HG02798 (cell line): ENCODE measurements around the gene BOC.
A peak's percentile ranks its signal among the peaks of the same experiment; 100 is the strongest.
"Not testable (repeated sequence)": the region's sequence is repeated elsewhere in the genome, so short reads cannot be mapped to it uniquely, and the experiment has no call there.

Experiments used
- ATAC-seq: cut with Tn5 transposase; IDR thresholded peaks from one replicate; pipeline ENCODE4 v1.9.1; 2021; ENCODE audit warnings: mild to moderate bottlenecking; ENCODE audit not compliant: unreplicated experiment, poor library complexity

The BOC gene

DNA sequence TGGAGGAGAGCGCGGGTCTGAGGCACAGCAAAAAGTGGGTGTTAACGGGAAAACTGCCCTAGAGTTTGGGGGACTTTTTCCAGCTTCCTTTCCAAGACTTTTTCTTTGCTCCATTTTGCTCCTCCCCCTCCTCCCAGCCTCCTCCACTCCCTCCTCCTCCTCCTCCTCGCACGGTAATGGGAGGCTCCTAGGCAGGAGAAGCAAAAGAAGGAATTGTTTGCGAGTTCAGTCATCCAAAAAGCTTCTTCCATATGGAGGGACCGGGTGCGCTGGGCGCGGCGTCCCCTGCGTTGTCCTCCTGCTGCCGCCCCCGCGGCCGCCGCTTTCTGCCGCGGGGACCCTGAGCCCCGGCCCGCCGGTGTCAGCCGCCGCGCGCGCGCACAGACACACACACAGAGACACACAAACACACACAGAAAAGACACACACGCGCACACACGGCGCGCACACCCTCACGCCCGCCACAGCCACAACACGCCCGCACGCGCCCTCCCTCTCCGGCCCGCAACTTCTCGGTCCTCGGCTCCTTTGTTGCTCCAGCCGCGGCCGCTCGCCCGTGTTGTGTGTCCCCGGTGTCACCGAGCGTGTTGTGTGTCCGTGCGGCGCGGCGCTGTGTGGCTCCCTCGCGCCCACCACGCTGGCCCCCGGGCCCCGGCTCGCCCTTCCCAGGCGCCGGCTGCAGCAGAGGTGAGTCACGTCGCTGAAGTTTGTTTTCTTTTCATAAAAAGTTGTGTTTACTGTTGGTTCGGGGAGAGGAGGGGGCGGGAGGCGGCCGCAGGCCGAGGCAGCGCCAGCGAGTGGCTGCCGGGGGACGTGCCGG, at the start of gene BOC:
Gene BOC, plus strand, starts transcription at position 228 of the 820 bp plus-strand sequence. CDS start 38,246 bp downstream, outside the sequence.
- peak; percentile 23 for ATAC-seq

- ATAC-seq = no peak
Observed at GRCh38 chr3:113161661-113162060, 49.7 kb upstream of the BOC start.

DNA sequence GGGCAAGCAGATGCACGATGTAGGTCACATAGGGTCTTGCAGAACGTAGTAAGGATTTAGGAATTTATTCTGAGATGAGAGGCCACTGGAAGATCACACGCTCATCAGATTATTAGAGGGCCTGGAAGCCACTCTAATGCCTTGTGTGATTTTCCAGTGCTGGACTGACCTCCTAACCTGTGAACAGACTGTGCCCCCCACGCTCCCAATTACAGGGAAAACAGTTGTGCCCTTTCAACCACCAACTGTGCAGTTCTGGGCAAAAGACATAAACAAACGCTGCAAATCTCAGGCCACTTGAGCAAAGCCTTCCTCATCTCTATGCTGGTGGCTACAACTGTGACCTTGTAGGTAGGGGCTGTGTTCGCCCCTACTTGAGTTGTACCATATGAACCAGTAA, 48.2 kb upstream of the BOC start:
- no peak for ATAC-seq

DNA sequence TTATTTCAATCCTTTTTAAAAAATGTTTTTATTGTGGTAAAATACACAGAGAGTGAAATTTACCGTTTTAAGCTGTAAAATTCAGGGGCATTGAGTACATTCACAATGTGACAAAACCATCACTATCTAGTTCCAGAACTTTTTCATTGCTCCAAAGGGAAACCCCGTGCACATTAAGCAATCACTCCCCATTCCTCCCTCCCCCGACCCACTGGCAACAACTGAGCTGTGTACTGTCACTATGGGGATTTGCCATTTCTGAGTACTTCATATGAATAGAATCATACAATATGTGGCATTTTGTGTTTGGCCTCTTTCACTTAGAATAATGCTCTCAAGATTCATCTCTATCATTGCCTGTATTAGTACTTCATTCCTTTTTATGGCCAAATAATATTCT, 45.5 kb upstream of the BOC start:
- ATAC-seq = no peak

GRCh38 chr3:113166357-113166718, 45.0 kb upstream of the BOC start:
- no peak for ATAC-seq

GRCh38 chr3:113166719-113167492, 44.5 kb upstream of the BOC start:
- ATAC-seq = no peak

DNA sequence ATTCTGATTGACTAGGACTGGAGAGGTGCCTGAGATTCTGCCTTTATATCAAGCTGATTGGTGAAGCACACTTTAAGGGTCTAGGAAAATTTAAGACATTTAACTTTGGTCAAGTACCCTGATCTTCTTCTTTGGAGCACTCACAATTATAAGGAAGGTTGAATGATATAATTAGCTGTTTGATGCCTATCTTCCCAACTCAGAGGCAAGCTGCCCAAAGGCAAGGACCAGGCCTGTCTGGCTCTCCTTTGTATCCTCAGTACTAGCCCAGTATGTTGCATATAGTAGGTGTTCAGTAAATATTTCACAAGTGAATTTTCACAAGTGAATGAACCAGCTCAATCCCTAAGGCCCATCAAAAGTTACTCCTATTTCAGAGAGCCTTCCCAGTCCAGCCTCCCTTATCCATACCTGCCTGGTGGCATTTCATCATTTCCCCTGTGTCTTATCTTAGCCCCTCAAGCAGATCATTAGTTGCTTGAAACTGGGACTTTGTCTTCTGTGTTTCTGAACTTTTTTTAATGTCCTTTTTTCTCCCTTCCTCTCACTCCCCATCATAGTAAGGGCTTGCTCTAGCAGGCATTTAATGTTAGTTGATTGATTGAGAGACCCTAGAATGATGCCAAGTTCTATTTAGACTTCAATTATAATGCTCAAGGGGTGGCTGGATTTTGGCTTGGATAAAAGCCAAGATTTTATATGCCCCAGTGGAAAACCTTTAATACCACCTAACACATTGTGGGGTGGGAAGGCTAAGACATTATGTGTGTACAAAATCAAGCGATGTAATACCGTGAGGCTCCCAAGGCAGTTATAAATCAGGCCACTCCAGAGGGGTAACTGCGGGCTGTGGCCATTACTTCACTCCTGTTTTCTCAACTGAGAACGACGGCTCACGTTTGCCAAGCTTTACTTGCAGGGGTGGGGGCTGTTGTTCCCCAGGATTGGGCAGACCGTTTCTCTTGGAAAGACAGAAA, 43.2 kb upstream of the BOC start:
- ATAC-seq = no peak

- no peak for ATAC-seq
Observed at GRCh38 chr3:113169891-113170452, 41.4 kb upstream of the BOC start.

GRCh38 chr3:113170771-113171170, 40.6 kb upstream of the BOC start:
- no peak for ATAC-seq

GRCh38 chr3:113171675-113172300, 39.6 kb upstream of the BOC start:
- ATAC-seq = not testable (repeated sequence)

DNA sequence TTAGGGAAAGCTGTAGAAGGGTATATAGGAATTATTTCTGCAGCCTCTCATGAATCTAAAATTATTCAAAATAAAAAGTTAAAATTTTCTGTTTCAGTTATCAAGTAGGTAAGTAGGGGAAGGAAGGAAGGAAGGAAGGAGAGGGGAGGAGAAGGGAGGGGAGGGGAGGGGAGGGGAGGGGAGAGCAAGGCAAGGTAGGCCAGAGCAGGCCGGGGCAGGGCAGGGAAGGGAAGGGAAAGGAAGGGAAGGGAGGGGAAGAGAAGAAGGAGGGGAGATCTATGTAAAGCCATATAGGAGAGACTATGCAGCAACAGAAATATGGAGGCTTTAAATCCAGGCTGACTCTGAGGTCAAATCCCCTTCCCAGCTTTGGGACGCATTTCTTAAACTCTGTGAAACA, 38.3 kb upstream of the BOC start:
- no peak for ATAC-seq

DNA sequence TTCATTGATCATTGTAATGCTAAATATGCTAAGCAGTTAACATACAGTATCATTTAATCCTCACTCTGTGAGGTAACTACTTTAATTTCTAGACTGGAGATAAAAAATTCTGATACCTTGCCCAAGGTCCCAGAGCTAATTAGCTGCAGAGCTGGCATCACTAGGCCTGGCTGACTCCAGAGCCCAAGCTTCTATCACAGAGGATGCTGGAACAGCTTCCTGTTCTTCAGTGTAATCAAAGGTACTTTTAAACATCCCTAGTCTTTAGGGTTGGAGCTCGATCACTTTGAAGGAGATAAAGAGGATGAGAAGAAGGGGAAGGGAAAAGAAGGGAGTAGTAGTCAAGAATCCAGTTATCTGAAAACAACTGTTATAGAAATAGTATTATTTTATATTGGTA, 37.1 kb upstream of the BOC start:
- no peak for ATAC-seq

GRCh38 chr3:113174801-113175485, 36.4 kb upstream of the BOC start:
- no peak for ATAC-seq

DNA sequence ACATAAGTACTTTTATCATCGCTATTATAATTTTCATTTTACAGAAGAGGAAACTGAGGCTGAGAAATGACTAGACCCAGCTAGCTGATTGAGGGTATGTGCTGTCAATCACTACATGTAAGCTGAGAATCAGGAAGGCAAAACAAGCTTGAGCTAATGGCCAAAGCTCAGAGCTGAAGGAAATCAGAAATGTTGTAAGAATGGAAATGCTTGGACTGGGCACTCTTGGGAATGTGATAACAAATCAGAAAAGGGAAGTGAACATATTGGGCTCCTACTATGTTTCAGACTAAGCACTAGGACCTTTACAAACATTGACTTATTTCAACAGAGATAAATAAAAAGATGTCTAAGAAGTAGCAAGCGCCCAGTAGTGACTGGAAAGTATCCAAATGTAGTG, 33.8 kb upstream of the BOC start:
- no peak for ATAC-seq

- ATAC-seq = no peak
Observed at GRCh38 chr3:113179235-113179824, 32.0 kb upstream of the BOC start.

- ATAC-seq = no peak
Observed at GRCh38 chr3:113183748-113184661, 27.4 kb upstream of the BOC start.

GRCh38 chr3:113185194-113185835, 26.0 kb upstream of the BOC start:
- ATAC-seq = no peak
